KMS-11 (cell line): ENCODE results near the gene ADD3.
"Not testable (repeated sequence)": the region's sequence is repeated elsewhere in the genome, so short reads cannot be mapped to it uniquely, and the experiment has no call there.

Experiments
- H2AFZ ChIP-seq: fragments of 200-600 bp; sonication (generic); 2 replicates; pipeline ENCODE4 v1.6.1; 2016; ENCODE audit warnings: antibody characterized with exemption, mixed run types, low read depth
- H3K27ac ChIP-seq: fragments of 200-600 bp; sonication (generic); 2 replicates; pipeline ENCODE4 v1.6.1; 2016; ENCODE audit warnings: mild to moderate bottlenecking, mixed run types
- H3K27me3 ChIP-seq: fragments of 200-600 bp; sonication (generic); 2 replicates; pipeline ENCODE4 v1.6.1; 2017; ENCODE audit warnings: mild to moderate bottlenecking, low read depth, mixed run types, moderate library complexity; ENCODE audit not compliant: insufficient read depth
- H3K36me3 ChIP-seq: fragments of 200-600 bp; sonication (generic); 2 replicates; pipeline ENCODE4 v1.6.1; 2017; ENCODE audit warnings: mild to moderate bottlenecking, mixed run types; ENCODE audit not compliant: insufficient read depth
- H3K4me1 ChIP-seq: fragments of 200-600 bp; sonication (generic); 2 replicates; pipeline ENCODE4 v1.6.1; 2016; ENCODE audit warnings: mild to moderate bottlenecking, low read depth, mixed run types; ENCODE audit not compliant: poor library complexity, severe bottlenecking
- H3K4me2 ChIP-seq: fragments of 200-600 bp; sonication (generic); 2 replicates; pipeline ENCODE4 v1.7.0; 2016; ENCODE audit warnings: mild to moderate bottlenecking, mixed run types
- H3K4me3 ChIP-seq: fragments of 200-600 bp; sonication (generic); IDR thresholded peaks from 2 replicates; pipeline ENCODE4 v1.6.1; 2017; ENCODE audit warnings: low read depth, low read length, mixed read lengths; ENCODE audit not compliant: insufficient read depth
- H3K79me2 ChIP-seq: fragments of 200-600 bp; sonication (generic); 2 replicates; pipeline ENCODE4 v1.6.1; 2016; ENCODE audit warnings: low read depth, mixed run types; ENCODE audit not compliant: insufficient read depth
- H3K9ac ChIP-seq: fragments of 200-600 bp; sonication (generic); 2 replicates; pipeline ENCODE4 v1.6.1; 2016; ENCODE audit warnings: mild to moderate bottlenecking, mixed run types
- H4K20me1 ChIP-seq: fragments of 200-600 bp; sonication (generic); 2 replicates; pipeline ENCODE4 v1.6.1; 2016; ENCODE audit warnings: mild to moderate bottlenecking, mixed run types; ENCODE audit not compliant: insufficient read depth
- CTCF ChIP-seq: fragments of 200-600 bp; sonication (generic); conservative IDR thresholded peaks from 2 replicates; pipeline ENCODE4 v1.6.1; 2017; ENCODE audit warnings: low read depth, mild to moderate bottlenecking, antibody characterized with exemption, low read length, moderate library complexity, mixed read lengths

Gene ADD3

GRCh38 chr10:109984013-109984412 is 23.8 kb upstream of the ADD3 start:
- no peaks in the 10 kb centered on the region for H3K4me1 ChIP-seq
- H4K20me1 ChIP-seq = no peaks in the 10 kb centered on the region
- H2AFZ ChIP-seq = no peak overlapping the region
- H3K36me3 ChIP-seq = no peaks in the 10 kb centered on the region
- H3K79me2 ChIP-seq = no peaks in the 10 kb centered on the region
- no peak for TF ChIP-seq CTCF
- H3K27ac ChIP-seq = no peak overlapping the region
- H3K4me3 ChIP-seq = no peak overlapping the region
- H3K27me3 ChIP-seq = no peaks in the 10 kb centered on the region
- H3K9ac ChIP-seq = no peak overlapping the region
- no peak overlapping the region for H3K4me2 ChIP-seq

- H3K4me3 ChIP-seq, H3K4me1 ChIP-seq, H3K27ac ChIP-seq, H2AFZ ChIP-seq, H3K4me2 ChIP-seq, H4K20me1 ChIP-seq, H3K9ac ChIP-seq, H3K27me3 ChIP-seq, H3K79me2 ChIP-seq, H3K36me3 ChIP-seq: not testable (repeated sequence)
These were observed 22.0 kb upstream of the ADD3 start for GRCh38 chr10:109985768-109986167.

- Histone ChIP-seq H3K79me2 (no peaks in the 10 kb centered on the region), H3K36me3 (no peaks in the 10 kb centered on the region), H2AFZ (no peak overlapping the region), H3K27ac (no peak overlapping the region), H3K4me1 (no peaks in the 10 kb centered on the region), H3K4me2 (no peak overlapping the region), H3K9ac (no peak overlapping the region), H3K27me3 (no peaks in the 10 kb centered on the region), H3K4me3 (no peak overlapping the region), H4K20me1 (no peaks in the 10 kb centered on the region)
- TF ChIP-seq CTCF = no peak
These were observed 20.2 kb upstream of the ADD3 start for GRCh38 chr10:109987452-109988211.

GRCh38 chr10:109988212-109988596 is 19.6 kb upstream of the ADD3 start:
- Histone ChIP-seq H3K27me3 (no peaks in the 10 kb centered on the region), H3K4me1 (no peaks in the 10 kb centered on the region), H4K20me1 (no peaks in the 10 kb centered on the region), H3K27ac (no peak overlapping the region), H3K4me2 (no peak overlapping the region), H3K36me3 (no peaks in the 10 kb centered on the region), H3K79me2 (no peaks in the 10 kb centered on the region), H3K9ac (no peak overlapping the region), H2AFZ (no peak overlapping the region), H3K4me3 (no peak overlapping the region)
- no peak for TF ChIP-seq CTCF

- H3K79me2 ChIP-seq = no peaks in the 10 kb centered on the region
- no peak for TF ChIP-seq CTCF
- H3K4me3 ChIP-seq = no peak overlapping the region
- no peaks in the 10 kb centered on the region for H3K36me3 ChIP-seq
- no peaks in the 10 kb centered on the region for H3K27me3 ChIP-seq
- H3K4me2 ChIP-seq = no peak overlapping the region
- no peak overlapping the region for H3K9ac ChIP-seq
- H3K27ac ChIP-seq = no peak overlapping the region
- H4K20me1 ChIP-seq = no peaks in the 10 kb centered on the region
- H2AFZ ChIP-seq = no peak overlapping the region
- peaks cover 5% of the 10 kb centered on the region for H3K4me1 ChIP-seq
These were observed 16.4 kb upstream of the ADD3 start for GRCh38 chr10:109991266-109991855.
